Cardiac muscle cell (in vitro differentiated cells and primary cell): ENCODE measurements around the gene LSM12. TPM values are rescaled to one million over a fixed set of nuclear protein-coding genes. Genes with fewer than 3 reads are reported as not detected.

Source experiments
- DNase-seq, 2 donors: peaks; one replicate each; pipeline versions ENCODE4 v3.0.0 to v3.0.0-alpha.2; 2010 to 2017; ENCODE audit warnings: low read depth in 1 of 2, low spot score in 1 of 2
- H3K27ac ChIP-seq: fragments of 200-600 bp; sonication (generic); 2 replicates; pipeline ENCODE4 v1.5.1; 2016
- H3K27me3 ChIP-seq: fragments of 200-600 bp; sonication (generic); 2 replicates; pipeline ENCODE4 v1.6.0; 2016; ENCODE audit warnings: control low read depth
- H3K36me3 ChIP-seq: fragments of 200-600 bp; sonication (generic); 2 replicates; pipeline ENCODE4 v1.5.1; 2016; ENCODE audit warnings: control low read depth
- H3K4me1 ChIP-seq: fragments of 200-600 bp; sonication (generic); 2 replicates; pipeline ENCODE4 v1.8.1; 2017; ENCODE audit warnings: low read depth, mild to moderate bottlenecking, mixed run types
- H3K4me3 ChIP-seq: fragments of 200-600 bp; sonication (generic); 2 replicates; pipeline ENCODE4 v1.5.1; 2016; ENCODE audit warnings: mild to moderate bottlenecking
- H3K9me3 ChIP-seq: fragments of 200-600 bp; sonication (generic); 2 replicates; pipeline ENCODE4 v1.5.1; 2017; ENCODE audit warnings: low read depth, mild to moderate bottlenecking, control low read depth
- polyA plus RNA-seq: library from polyadenylated mRNA; unstranded; fragments of >200 nt; fragmentation: Nextera tagmentation; extraction: Ambion mirVana; gene quantifications from 2 replicates; pipeline ENCODE4 v1.2.1, GENCODE V29; 2016
- total RNA-seq: library from RNA; depleted of rRNA; stranded (reverse); fragments of >200 nt; gene quantifications from 2 replicates; pipeline ENCODE4 v1.2.3, GENCODE V29; 2016
- TF ChIP-seq, protein P1 (sequence below): IDR thresholded peaks from 2 replicates; pipeline ENCODE4 v1.5.1; 2012; ENCODE audit warnings: low read depth, mild to moderate bottlenecking, low read length

LSM12 gene
- total RNA-seq (31.0 and 45.3 TPM in 2 replicates), polyA plus RNA-seq (46.5 and 60.7 TPM in 2 replicates)

DNA sequence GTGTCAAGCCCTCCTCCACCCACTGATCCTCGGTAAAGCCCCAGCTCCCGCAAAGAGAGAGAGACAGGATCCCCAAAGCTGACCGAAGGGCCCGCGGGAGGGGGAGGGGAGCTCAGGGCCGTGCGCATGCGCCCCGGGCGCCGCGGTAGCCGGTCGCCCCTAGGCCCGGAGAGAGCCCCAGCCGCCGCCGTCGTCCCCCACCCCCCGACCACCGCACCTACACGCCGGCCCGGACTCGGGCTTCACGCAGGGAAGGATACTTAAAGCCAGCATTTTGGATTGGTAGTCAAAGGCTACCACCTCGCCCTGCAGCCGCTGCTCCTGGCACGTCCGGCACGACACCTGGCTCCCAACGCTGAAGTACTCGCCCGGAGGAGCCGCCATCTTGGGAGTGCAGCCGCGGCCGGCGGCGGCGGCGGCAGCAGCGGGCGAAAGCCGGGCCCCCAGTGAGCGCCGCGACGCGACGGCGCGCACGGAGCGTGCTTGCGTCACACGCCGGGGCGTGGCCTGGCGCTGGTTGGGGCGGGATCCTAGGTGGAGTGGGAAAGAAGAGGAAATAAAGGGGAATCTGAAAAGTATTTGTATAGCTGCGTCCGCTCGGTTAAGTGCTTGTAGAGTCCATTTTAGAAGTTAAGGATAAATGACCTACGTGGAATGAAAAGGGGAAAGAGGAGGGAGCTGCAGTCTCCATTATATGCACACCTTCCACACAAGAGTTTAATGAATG lies at the start of gene LSM12:
Gene LSM12 (minus strand): TSS at position 468 of the 727 bp plus-strand sequence. CDS start 84 bp downstream, at position 384.
- Histone ChIP-seq H3K4me1 (peaks cover 8% of the 10 kb centered on the region), H3K4me3 (peak within 1 kb of the TSS; percentile 82), H3K9me3 (no peaks in the 10 kb centered on the region), H3K36me3 (peaks cover 12% of the 10 kb centered on the region), H3K27ac (peak within 1 kb of the TSS; percentile 99), H3K27me3 (no peaks in the 10 kb centered on the region)
- TF ChIP-seq, protein P1, sequence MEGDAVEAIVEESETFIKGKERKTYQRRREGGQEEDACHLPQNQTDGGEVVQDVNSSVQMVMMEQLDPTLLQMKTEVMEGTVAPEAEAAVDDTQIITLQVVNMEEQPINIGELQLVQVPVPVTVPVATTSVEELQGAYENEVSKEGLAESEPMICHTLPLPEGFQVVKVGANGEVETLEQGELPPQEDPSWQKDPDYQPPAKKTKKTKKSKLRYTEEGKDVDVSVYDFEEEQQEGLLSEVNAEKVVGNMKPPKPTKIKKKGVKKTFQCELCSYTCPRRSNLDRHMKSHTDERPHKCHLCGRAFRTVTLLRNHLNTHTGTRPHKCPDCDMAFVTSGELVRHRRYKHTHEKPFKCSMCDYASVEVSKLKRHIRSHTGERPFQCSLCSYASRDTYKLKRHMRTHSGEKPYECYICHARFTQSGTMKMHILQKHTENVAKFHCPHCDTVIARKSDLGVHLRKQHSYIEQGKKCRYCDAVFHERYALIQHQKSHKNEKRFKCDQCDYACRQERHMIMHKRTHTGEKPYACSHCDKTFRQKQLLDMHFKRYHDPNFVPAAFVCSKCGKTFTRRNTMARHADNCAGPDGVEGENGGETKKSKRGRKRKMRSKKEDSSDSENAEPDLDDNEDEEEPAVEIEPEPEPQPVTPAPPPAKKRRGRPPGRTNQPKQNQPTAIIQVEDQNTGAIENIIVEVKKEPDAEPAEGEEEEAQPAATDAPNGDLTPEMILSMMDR = no peak
- DNase-seq = peak; percentile 93 to 94

DNA sequence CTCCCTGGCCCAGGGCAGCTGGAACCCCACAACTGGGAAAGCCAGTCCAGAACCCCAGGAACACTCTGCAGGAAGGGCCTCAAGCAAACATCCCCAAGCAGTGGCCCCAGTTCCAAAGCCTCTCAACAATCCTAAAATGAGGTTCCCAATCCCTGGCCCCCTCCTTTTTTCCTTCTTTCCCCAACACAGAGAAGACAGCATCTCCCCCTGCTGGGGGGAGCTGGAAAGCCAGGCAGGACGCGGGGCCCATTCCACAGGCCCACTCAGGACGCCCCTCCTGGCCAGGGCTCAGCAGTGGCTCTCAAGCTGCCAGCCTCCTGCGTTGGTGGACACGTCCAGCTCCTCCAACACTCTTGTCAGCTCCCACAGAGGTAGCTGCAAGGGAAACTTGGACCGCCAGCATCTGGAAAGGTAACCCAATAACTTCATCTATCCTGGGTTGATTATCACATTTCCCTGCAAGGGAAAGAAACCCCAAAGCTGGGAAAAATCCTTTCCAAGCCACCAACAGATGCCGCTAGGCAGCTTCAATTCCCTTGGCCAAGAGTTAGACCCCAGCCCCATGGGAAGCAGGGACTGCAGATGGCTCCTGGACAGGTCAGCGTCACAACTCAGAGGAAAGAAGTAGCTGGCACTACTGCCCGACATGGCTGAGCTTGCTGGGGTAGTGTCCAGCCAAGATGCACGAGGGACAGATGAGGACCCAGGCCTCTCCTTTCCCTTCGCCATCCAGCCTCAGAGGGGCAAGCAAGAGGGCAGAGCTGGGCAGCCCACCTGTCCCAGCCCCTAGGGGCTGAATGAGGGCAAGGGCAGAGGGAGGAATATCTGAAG lies 49.3 kb upstream of the LSM12 start:
- H3K4me1 ChIP-seq = peaks cover 48% of the 10 kb centered on the region
- DNase-seq = peak; percentile 54 to 61
- no peaks in the 10 kb centered on the region for H3K9me3 ChIP-seq
- TF ChIP-seq, protein P1 = peak; percentile 85
- H3K27ac ChIP-seq = peak overlapping the region; percentile 20
- H3K27me3 ChIP-seq = no peaks in the 10 kb centered on the region
- H3K36me3 ChIP-seq = no peaks in the 10 kb centered on the region
- H3K4me3 ChIP-seq = no peak overlapping the region

DNA sequence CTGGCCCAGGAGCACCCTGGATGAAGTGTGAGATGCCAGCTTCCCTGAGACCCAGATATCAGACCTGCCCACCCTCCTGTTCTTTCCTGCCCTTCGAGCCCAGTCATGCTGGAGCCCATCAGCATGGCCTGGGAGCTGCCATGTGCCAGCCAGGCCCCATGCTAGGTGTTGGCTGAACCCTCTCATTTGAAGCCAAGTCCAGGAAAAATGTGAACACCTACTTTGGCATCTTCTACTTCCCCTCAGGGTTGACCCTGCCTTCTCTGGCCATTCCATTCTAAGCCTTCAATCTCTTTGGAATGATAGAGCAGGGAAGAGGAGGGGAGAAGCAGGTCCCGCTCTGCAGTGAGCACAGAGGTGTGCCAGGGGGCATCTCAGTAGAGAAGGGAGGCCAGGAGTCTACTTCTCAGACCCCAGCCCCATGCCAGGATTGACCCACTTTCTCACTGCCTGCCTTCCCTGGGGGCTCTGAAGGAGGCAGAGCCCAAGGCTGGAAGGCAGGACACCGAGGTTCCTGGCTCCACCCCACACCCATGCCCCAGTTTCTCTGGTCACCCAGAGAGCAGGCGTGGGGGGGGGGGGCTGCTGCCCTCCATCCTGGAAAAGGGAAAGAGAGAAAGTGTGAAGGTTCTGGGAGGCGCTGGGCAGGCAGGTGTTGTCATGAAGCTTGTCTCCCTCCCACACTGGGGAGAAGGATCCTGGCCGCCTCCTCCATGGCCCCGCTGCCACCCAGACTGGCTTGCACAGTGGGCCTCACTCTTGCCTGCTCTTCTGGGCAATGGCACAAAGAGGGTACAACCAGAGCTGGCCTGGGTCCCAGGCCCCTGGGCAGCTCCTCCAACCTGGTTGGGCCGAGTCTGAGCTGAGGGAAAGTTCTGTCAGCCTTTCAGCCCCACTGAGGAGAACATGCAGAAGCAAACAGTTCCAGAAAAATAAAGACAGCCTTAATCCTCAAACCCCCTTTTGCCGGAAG lies 47.7 kb upstream of the LSM12 start:
- H3K27me3 ChIP-seq = no peaks in the 10 kb centered on the region
- DNase-seq = no peak
- no peaks in the 10 kb centered on the region for H3K36me3 ChIP-seq
- H3K4me1 ChIP-seq = peaks cover 61% of the 10 kb centered on the region
- no peak overlapping the region for H3K4me3 ChIP-seq
- TF ChIP-seq, protein P1 = no peak
- H3K9me3 ChIP-seq = no peaks in the 10 kb centered on the region
- peak overlapping the region; percentile 82 for H3K27ac ChIP-seq

DNA sequence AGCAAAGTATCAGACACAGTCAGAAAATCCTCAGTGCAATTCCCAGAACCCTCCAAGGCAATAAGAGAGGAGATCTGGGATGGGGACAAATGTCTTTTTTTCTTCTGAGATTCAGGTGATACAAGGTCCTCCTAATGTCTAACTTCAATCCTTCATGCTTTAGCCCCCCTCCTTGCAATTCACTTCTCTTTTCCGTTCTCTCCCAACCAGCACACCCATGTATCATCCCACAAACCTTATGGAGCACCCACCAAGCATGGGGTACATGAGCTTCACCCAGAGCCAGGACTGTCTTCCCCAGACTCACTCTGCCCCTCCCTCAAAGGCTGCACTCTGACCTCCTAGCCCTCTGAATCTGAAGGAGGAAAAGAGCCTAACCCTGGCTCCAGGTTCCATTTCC lies 46.9 kb upstream of the LSM12 start:
- Histone ChIP-seq H3K9me3 (no peaks in the 10 kb centered on the region), H3K36me3 (no peaks in the 10 kb centered on the region), H3K4me1 (peaks cover 63% of the 10 kb centered on the region), H3K27me3 (no peaks in the 10 kb centered on the region), H3K27ac (peak overlapping the region; percentile 82), H3K4me3 (no peak overlapping the region)
- TF ChIP-seq, protein P1 = no peak
- DNase-seq = no peak
